ENCODE data around the gene OSBPL3. TPM values are rescaled to one million over a fixed set of nuclear protein-coding genes. Genes with fewer than 3 reads are reported as not detected.

OSBPL3 gene
- total RNA-seq, 1 experiment from 2014 or later, result 16.0 TPM

DNA sequence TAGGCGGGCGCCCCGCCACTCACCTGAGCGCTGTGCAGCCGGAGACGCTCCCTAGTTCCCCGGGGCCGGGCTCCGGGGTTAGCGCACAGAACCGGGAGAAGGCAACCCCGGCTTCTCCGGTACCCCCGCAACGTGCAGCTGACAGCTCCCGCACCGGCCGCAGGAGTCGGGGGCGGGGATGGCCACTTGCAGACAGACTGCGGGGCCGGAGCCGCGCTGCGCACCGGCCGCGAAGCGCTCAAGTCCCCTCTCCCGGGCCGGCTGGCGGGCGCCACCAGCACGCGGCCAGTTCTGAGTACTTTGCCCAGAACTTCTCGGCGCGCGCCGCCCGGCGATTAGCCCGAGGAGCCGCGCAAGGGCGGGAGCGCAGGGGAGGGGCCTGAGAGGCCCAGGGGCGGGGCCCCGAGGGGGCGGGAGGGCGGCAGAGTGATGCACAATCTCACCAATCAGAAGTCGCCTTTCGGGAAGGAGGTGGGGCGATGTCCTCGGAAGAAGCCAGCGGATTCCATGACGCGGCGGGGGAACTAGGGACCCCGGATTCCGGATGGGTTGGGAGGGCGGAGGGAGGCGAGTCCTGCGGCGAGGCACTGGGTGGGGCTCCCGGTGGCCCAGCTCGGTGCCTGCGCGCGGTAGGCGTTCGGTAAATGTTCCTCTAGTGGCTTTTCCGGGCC is at the start of gene OSBPL3 (continued):
- TF ChIP-seq ZNF423 (CRISPR knock-in tag; IDR thresholded peaks at IDR 0.05), result peak; percentile 58; the same call in 1 of the 2 replicates
- TF ChIP-seq, protein P1, sequence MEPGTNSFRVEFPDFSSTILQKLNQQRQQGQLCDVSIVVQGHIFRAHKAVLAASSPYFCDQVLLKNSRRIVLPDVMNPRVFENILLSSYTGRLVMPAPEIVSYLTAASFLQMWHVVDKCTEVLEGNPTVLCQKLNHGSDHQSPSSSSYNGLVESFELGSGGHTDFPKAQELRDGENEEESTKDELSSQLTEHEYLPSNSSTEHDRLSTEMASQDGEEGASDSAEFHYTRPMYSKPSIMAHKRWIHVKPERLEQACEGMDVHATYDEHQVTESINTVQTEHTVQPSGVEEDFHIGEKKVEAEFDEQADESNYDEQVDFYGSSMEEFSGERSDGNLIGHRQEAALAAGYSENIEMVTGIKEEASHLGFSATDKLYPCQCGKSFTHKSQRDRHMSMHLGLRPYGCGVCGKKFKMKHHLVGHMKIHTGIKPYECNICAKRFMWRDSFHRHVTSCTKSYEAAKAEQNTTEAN (CRISPR knock-in tag; IDR thresholded peaks at IDR 0.05), result 0 out of 2 replicates have a peak, but pooled peaks have one; percentile 2
- no peak for TF ChIP-seq MXD4 (CRISPR knock-in tag; IDR thresholded peaks at IDR 0.05; ENCODE audit: borderline replicate concordance)
- TF ChIP-seq TEAD4 (CRISPR knock-in tag; IDR thresholded peaks at IDR 0.05), result no peak
- no peak for TF ChIP-seq ESRRA (CRISPR knock-in tag; IDR thresholded peaks at IDR 0.05; ENCODE audit: borderline replicate concordance)
- no peak for TF ChIP-seq ZNF317 (CRISPR knock-in tag; IDR thresholded peaks at IDR 0.05; ENCODE audit: borderline replicate concordance, low read depth)
- no peak for TF ChIP-seq CREB1 (CRISPR knock-in tag; IDR thresholded peaks at IDR 0.05)
- no peak for TF ChIP-seq SMAD3 (CRISPR knock-in tag; IDR thresholded peaks at IDR 0.05; ENCODE audit: borderline replicate concordance)
- TF ChIP-seq MYBL2 (CRISPR knock-in tag; IDR thresholded peaks at IDR 0.05), result 0 out of 2 replicates have a peak, but pooled peaks have one; percentile 15
- TF ChIP-seq, protein P2, sequence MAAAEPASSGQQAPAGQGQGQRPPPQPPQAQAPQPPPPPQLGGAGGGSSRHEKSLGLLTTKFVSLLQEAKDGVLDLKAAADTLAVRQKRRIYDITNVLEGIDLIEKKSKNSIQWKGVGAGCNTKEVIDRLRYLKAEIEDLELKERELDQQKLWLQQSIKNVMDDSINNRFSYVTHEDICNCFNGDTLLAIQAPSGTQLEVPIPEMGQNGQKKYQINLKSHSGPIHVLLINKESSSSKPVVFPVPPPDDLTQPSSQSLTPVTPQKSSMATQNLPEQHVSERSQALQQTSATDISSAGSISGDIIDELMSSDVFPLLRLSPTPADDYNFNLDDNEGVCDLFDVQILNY (CRISPR knock-in tag; IDR thresholded peaks at IDR 0.05), result no peak; the same call in 1 of the 2 replicates
- TF ChIP-seq, protein P3, sequence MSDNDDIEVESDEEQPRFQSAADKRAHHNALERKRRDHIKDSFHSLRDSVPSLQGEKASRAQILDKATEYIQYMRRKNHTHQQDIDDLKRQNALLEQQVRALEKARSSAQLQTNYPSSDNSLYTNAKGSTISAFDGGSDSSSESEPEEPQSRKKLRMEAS (CRISPR knock-in tag; IDR thresholded peaks at IDR 0.05), result peak; percentile 52; the same call in 1 of the 2 replicates
- TF ChIP-seq JUN (CRISPR knock-in tag; IDR thresholded peaks at IDR 0.05), result no peak
- TF ChIP-seq, protein P4, sequence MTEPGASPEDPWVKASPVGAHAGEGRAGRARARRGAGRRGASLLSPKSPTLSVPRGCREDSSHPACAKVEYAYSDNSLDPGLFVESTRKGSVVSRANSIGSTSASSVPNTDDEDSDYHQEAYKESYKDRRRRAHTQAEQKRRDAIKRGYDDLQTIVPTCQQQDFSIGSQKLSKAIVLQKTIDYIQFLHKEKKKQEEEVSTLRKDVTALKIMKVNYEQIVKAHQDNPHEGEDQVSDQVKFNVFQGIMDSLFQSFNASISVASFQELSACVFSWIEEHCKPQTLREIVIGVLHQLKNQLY (CRISPR knock-in tag; IDR thresholded peaks at IDR 0.05), result no peak
- TF ChIP-seq ETV6 (CRISPR knock-in tag; IDR thresholded peaks at IDR 0.05), result peak; percentile 8; the same call in 1 of the 2 replicates
- TF ChIP-seq, protein P5, sequence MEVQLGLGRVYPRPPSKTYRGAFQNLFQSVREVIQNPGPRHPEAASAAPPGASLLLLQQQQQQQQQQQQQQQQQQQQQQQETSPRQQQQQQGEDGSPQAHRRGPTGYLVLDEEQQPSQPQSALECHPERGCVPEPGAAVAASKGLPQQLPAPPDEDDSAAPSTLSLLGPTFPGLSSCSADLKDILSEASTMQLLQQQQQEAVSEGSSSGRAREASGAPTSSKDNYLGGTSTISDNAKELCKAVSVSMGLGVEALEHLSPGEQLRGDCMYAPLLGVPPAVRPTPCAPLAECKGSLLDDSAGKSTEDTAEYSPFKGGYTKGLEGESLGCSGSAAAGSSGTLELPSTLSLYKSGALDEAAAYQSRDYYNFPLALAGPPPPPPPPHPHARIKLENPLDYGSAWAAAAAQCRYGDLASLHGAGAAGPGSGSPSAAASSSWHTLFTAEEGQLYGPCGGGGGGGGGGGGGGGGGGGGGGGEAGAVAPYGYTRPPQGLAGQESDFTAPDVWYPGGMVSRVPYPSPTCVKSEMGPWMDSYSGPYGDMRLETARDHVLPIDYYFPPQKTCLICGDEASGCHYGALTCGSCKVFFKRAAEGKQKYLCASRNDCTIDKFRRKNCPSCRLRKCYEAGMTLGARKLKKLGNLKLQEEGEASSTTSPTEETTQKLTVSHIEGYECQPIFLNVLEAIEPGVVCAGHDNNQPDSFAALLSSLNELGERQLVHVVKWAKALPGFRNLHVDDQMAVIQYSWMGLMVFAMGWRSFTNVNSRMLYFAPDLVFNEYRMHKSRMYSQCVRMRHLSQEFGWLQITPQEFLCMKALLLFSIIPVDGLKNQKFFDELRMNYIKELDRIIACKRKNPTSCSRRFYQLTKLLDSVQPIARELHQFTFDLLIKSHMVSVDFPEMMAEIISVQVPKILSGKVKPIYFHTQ (CRISPR knock-in tag; IDR thresholded peaks at IDR 0.05), result no peak
- TF ChIP-seq, protein P6, sequence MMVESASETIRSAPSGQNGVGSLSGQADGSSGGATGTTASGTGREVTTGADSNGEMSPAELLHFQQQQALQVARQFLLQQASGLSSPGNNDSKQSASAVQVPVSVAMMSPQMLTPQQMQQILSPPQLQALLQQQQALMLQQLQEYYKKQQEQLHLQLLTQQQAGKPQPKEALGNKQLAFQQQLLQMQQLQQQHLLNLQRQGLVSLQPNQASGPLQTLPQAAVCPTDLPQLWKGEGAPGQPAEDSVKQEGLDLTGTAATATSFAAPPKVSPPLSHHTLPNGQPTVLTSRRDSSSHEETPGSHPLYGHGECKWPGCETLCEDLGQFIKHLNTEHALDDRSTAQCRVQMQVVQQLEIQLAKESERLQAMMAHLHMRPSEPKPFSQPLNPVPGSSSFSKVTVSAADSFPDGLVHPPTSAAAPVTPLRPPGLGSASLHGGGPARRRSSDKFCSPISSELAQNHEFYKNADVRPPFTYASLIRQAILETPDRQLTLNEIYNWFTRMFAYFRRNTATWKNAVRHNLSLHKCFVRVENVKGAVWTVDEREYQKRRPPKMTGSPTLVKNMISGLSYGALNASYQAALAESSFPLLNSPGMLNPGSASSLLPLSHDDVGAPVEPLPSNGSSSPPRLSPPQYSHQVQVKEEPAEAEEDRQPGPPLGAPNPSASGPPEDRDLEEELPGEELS (CRISPR knock-in tag; IDR thresholded peaks at IDR 0.05), result 0 out of 2 replicates have a peak, but pooled peaks have one; percentile 65
- TF ChIP-seq, protein P7, sequence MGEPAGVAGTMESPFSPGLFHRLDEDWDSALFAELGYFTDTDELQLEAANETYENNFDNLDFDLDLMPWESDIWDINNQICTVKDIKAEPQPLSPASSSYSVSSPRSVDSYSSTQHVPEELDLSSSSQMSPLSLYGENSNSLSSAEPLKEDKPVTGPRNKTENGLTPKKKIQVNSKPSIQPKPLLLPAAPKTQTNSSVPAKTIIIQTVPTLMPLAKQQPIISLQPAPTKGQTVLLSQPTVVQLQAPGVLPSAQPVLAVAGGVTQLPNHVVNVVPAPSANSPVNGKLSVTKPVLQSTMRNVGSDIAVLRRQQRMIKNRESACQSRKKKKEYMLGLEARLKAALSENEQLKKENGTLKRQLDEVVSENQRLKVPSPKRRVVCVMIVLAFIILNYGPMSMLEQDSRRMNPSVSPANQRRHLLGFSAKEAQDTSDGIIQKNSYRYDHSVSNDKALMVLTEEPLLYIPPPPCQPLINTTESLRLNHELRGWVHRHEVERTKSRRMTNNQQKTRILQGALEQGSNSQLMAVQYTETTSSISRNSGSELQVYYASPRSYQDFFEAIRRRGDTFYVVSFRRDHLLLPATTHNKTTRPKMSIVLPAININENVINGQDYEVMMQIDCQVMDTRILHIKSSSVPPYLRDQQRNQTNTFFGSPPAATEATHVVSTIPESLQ (CRISPR knock-in tag; IDR thresholded peaks at IDR 0.05), result no peak
- no peak for TF ChIP-seq ZNF396 (CRISPR knock-in tag; IDR thresholded peaks at IDR 0.05; ENCODE audit: borderline replicate concordance)
- TF ChIP-seq, protein P8, sequence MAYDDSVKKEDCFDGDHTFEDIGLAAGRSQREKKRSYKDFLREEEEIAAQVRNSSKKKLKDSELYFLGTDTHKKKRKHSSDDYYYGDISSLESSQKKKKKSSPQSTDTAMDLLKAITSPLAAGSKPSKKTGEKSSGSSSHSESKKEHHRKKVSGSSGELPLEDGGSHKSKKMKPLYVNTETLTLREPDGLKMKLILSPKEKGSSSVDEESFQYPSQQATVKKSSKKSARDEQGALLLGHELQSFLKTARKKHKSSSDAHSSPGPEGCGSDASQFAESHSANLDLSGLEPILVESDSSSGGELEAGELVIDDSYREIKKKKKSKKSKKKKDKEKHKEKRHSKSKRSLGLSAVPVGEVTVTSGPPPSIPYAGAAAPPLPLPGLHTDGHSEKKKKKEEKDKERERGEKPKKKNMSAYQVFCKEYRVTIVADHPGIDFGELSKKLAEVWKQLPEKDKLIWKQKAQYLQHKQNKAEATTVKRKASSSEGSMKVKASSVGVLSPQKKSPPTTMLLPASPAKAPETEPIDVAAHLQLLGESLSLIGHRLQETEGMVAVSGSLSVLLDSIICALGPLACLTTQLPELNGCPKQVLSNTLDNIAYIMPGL (CRISPR knock-in tag; IDR thresholded peaks at IDR 0.05), result peak; percentile 88; the same call in 1 of the 2 replicates
- TF ChIP-seq, protein P9, sequence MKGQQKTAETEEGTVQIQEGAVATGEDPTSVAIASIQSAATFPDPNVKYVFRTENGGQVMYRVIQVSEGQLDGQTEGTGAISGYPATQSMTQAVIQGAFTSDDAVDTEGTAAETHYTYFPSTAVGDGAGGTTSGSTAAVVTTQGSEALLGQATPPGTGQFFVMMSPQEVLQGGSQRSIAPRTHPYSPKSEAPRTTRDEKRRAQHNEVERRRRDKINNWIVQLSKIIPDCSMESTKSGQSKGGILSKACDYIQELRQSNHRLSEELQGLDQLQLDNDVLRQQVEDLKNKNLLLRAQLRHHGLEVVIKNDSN (CRISPR knock-in tag; IDR thresholded peaks at IDR 0.05), result 0 out of 2 replicates have a peak, but pooled peaks have one; percentile 19
- no peak for TF ChIP-seq TCF7 (CRISPR knock-in tag; IDR thresholded peaks at IDR 0.05; ENCODE audit: low read depth)
- TF ChIP-seq GABPB1 (CRISPR knock-in tag; IDR thresholded peaks at IDR 0.05), result no peak
- no peak for TF ChIP-seq SMAD4 (CRISPR knock-in tag; IDR thresholded peaks at IDR 0.05)
- TF ChIP-seq RORB (CRISPR knock-in tag; IDR thresholded peaks at IDR 0.05), result no peak
- no peak for TF ChIP-seq TP53 (CRISPR knock-in tag; IDR thresholded peaks at IDR 0.05)
- TF ChIP-seq KAT7 (CRISPR knock-in tag; IDR thresholded peaks at IDR 0.05; ENCODE audit: borderline replicate concordance), result no peak
- no peak for TF ChIP-seq GRHL2 (CRISPR knock-in tag; IDR thresholded peaks at IDR 0.05; ENCODE audit: insufficient replicate concordance, severe bottlenecking)
